OCI-LY3 (cell line): Measurements from ENCODE around the gene PCF11.

Experiments used
- CTCF ChIP-seq: fragments of 200-600, 300-600 bp; sonication (generic); IDR thresholded peaks from 2 replicates; pipeline ENCODE4 v1.5.1; 2014; ENCODE audit warnings: antibody characterized with exemption, low read length, low read depth
- EZH2phosphoT487 ChIP-seq: fragments of 200-600 bp; shearing (Covaris generic); IDR thresholded peaks from 2 replicates; pipeline ENCODE4 v1.6.1; 2018; ENCODE audit warnings: antibody characterized with exemption, mixed run types, low read depth

DNA sequence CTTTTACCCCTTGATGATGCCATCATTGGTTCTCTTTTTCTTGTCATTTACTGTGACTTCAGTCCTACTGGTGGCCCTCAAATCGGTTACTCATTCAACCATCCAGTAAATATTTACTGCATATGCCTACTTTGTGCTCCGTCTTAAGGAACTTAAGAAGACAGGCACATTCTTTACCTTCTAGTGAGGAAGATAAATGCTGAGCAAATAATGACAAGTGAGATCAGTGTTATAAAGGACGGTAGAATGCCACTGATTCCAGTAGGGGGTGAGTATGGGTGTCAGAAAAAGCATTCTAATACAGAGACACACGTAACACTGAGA is 38.2 kb downstream of the PCF11 start:
- TF ChIP-seq CTCF (0 out of 2 replicates have a peak, but pooled peaks have one; percentile 18), EZH2phosphoT487 (no peak)
